ENCODE data around the gene TPM1.

TPM1 gene

GRCh38 chr15:63043335-63044076 is 959 bp downstream of the TPM1 start:
- DNase-seq: no peak

GRCh38 chr15:63044077-63044644 is 1.6 kb downstream of the TPM1 start:
- no peak for DNase-seq

GRCh38 chr15:63044645-63045464 is 2.3 kb downstream of the TPM1 start:
- DNase-seq: no peak

- DNase-seq: no peak
Measured at GRCh38 chr15:63045465-63045840, 2.9 kb downstream of the TPM1 start.

GRCh38 chr15:63045879-63046278 is 3.3 kb downstream of the TPM1 start:
- no peak for DNase-seq

GRCh38 chr15:63046917-63047760 is 4.6 kb downstream of the TPM1 start:
- DNase-seq: no peak

- no peak for DNase-seq
Measured at GRCh38 chr15:63047792-63048114, 5.2 kb downstream of the TPM1 start.

GRCh38 chr15:63048115-63048775 is 5.7 kb downstream of the TPM1 start:
- DNase-seq: peak; percentile 87

- no peak for DNase-seq
Measured at GRCh38 chr15:63048776-63049665, 6.5 kb downstream of the TPM1 start.

- no peak for DNase-seq
Measured at GRCh38 chr15:63049783-63050371, 7.3 kb downstream of the TPM1 start.

GRCh38 chr15:63050731-63051155 is 8.2 kb downstream of the TPM1 start:
- no peak for DNase-seq

- no peak for DNase-seq
Measured at GRCh38 chr15:63051156-63052066, 8.9 kb downstream of the TPM1 start.

- DNase-seq: no peak
Measured at GRCh38 chr15:63052077-63052841, 9.7 kb downstream of the TPM1 start.

- no peak for DNase-seq
Measured at GRCh38 chr15:63052961-63053698, 10.6 kb downstream of the TPM1 start.

- no peak for DNase-seq
Measured at GRCh38 chr15:63054281-63054683, 11.7 kb downstream of the TPM1 start.

GRCh38 chr15:63054985-63055384 is 12.4 kb downstream of the TPM1 start:
- no peak for DNase-seq

- no peak for DNase-seq
Measured at GRCh38 chr15:63056829-63057228, 14.3 kb downstream of the TPM1 start.
